DMS153 (cell line): ENCODE data around the gene APLF.
"Not testable (repeated sequence)": the region's sequence is repeated elsewhere in the genome, so short reads cannot be mapped to it uniquely, and the experiment has no call there.

ENCODE experiments used
- DNase-seq: peaks from one replicate; lab custom pipeline; 2025; lab: John Stamatoyannopoulos, UW

APLF gene

GRCh38 chr2:68441179-68441993 lies 26.0 kb upstream of the APLF start:
- peak; percentile 80 for DNase-seq

DNA sequence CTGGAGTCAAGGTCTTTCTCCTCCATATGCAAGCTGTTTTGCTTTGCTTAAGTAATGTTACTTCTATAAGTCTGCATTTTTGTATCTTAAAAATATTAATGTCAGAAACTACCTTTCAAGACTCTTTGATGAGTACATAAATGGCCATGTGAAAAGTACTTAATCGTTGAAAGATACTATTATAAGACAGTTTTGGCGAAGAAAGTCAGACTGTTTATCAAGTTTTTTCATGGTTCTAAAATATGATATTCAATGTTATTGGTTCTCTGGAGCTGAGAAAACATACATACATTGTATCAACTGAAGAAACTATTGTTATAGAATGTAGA lies 25.4 kb upstream of the APLF start:
- DNase-seq, result no peak

GRCh38 chr2:68446425-68446824 lies 21.0 kb upstream of the APLF start:
- DNase-seq, result not testable (repeated sequence)

DNA sequence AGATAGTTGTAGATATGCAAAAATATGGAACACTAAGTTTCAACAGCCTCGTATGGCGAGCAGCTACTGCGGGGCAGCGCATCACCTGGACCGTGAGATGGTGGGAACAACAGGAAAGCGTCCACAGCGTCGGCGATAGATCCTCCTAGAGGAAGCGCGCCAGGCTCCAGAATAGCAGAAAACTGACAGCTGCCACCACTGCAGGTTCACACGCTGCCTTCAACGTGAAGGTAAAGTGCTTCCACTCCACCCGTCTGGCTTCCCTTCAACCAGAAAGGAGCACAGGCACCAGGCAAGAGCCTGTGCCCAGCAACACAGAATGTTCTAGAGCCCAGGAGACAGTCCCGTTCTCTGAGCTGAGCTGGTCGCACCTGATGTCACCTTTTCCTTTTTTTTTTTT lies 20.3 kb upstream of the APLF start:
- DNase-seq, result no peak

DNA sequence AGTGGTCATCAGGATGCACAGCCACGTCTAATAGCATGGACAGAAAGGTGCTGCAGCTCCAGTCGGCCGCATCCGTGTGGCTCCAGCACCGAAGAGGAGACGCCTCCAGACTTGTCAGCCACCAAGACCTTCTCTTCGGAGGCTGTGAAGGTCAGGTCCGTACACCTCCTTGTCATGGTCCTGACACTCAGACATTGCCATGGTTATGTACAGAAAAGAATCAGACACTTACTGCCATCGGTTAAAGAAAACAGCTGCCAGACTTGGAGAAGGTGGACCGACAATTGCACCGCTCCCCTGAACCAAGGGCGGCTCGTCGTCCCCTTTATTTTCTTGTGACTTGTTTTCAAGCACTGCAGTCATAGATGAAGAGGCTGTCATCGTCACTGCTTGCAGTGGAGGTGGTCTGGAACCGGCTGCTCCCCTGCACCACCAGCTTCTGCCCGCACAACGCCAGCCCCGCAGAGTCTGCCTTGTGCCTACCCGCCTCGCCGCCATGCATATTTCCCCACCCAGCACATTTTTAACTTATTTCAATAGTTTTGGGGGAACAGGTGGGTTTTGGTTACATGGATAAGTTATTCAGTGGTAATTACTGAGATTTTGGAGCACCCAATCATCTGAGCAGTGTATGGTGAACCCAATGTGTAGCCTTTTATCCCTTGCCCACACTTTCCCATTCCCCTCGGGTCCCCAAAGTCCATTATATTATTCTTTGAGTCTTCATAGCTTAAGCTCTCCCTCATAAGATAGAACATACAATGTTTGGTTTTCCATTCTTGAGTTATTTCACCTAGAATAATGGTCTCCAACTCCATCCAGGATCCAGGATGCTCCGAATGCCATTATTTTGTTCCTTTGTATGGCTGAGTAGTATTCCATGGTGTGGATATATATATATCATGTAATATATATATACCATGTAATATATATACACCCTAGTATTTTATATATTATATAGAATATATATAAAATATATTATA lies 18.4 kb upstream of the APLF start:
- DNase-seq, result no peak

- DNase-seq, result no peak
These were observed 15.1 kb upstream of the APLF start for GRCh38 chr2:68452158-68452900.

- DNase-seq, result no peak
These were observed 13.5 kb upstream of the APLF start for GRCh38 chr2:68453761-68454360.

- DNase-seq, result no peak
These were observed 12.7 kb upstream of the APLF start for GRCh38 chr2:68454719-68455118.

DNA sequence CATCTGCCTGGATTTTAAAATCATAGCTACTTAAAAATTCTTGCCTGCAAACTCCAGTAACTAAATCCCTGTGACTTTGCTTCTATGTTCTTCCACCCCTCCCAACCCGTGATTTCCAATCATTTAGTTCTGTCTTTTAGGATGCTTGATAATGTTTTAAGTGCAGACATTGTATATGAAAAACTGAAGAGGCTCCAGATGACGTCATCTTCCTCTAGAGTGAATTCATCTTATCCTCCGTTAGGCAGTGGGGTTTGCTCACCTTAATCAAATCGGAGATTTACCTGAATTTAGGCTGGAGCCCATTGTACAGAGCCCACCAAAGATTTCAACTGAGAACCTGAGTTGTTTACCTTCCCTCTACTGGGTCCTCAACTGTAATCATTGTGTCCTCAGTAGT lies 11.2 kb upstream of the APLF start:
- no peak for DNase-seq

GRCh38 chr2:68458981-68459380 lies 8.4 kb upstream of the APLF start:
- no peak for DNase-seq

DNA sequence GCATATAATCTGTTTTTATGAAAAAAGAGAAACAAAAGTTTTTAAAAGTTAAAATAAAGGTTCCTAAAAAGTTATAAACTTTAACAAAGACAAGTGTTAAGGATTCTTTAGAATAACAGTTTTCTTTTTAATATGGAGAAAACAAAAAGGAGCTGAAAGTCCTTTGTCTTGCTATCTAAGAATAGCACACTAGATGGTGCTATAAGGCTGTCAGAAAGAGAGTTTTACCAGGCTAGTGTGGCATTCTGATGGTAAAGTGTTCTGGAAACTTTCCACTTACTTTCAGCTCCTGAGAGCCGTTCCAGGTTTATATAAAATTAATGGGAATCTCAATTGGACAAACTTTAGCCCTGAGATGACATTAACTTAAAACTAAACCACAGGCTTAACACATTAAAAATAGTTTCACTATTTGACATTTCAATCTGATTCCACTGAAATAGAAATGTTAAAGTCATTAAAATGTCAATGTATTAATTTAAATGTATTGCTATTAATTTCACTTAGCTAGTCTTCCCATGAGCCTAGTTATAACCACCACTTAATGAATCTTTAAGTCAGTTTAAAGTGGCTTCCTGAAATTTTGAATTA lies 4.0 kb upstream of the APLF start:
- peak; percentile 3 for DNase-seq

DNA sequence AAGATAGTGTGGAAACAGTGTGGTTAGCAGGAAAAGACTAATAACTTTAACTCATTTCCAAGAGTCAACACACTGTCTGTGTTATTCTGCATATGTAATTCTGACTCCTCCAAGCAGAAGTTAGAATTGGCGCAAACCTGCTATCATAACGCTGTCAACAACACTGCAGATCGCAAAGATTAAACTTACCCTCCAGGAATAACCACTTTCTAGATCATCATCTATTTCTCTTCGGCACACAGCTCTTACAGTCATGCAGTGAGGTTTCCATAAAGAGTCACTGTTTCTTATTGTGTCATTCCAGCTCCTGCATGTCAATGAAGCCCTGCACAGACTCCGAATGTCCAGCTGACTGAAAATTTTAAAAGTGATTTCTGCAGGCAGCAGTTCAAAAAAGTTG lies 2.7 kb upstream of the APLF start:
- no peak for DNase-seq

GRCh38 chr2:68465081-68465916 lies 2.1 kb upstream of the APLF start:
- DNase-seq, result no peak

DNA sequence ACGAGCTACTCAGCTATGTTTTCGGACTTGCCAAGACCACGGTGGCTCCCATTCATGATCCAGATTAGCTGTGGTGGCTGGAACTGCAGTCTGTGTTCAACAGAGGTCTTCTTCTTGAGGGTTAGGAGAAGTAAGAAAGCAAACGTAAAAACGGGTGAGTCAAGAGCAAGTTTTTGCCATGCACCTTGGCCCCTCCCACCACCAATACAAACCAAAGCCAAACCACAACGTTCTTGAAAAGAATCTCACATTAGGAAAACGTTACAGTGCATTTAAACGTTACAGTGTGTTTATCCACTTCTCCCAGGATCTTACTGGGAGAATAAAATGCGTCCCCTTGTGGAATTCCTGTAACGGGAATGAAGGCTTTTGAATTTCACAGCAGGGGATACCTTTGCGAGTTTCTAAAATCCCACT lies 1.0 kb upstream of the APLF start:
- DNase-seq, result no peak

DNA sequence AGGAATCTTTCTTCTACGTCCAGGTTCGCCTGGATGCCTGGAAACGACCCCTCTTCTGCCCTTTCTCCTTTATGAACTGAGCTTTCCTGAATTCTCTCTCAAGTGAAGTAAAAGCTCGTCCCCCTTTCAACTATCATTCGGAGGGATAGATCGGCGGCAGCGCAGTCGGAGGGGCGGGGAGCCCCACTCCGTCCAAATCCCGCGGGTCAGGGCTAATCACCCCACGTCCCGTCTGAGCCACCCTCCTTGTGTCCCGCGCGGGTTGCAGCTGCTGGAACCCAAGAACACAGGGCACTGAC lies 658 bp upstream of the APLF start:
- DNase-seq, result no peak

- DNase-seq, result no peak
These were observed 1.4 kb downstream of the APLF start for GRCh38 chr2:68468801-68469200.

- DNase-seq, result no peak
These were observed 2.5 kb downstream of the APLF start for GRCh38 chr2:68469935-68470334.

DNA sequence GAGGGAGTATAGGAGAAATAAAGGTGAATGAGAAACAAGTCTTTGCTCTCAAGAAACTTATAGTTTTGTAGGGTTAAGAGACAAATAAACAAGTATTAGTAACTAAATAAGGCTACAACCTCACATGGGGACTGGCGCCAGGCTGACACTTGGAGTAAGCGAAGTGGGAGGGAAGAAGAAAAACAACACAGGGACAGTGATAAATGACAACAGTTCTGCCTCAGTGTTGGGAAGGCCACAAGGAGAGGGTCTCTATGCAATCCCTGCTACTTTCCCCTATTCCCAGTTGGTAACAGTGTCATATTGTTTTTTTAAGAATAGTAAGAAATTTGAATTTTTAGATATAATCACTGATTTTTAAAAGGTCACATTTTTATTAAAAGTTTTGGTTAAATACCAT lies 4.0 kb downstream of the APLF start:
- DNase-seq, result no peak

- no peak for DNase-seq
These were observed 5.5 kb downstream of the APLF start for GRCh38 chr2:68472796-68473414.

- no peak for DNase-seq
These were observed 7.7 kb downstream of the APLF start for GRCh38 chr2:68475110-68475509.

GRCh38 chr2:68475576-68475975 lies 8.2 kb downstream of the APLF start:
- DNase-seq, result no peak
